HG02938 (cell line): ENCODE results near the gene IDUA.

ENCODE experiments used
- ATAC-seq: cut with Tn5 transposase; IDR thresholded peaks from one replicate; pipeline ENCODE4 v1.9.1; 2021; ENCODE audit warnings: mild to moderate bottlenecking, moderate library complexity; ENCODE audit not compliant: unreplicated experiment

The IDUA gene

DNA sequence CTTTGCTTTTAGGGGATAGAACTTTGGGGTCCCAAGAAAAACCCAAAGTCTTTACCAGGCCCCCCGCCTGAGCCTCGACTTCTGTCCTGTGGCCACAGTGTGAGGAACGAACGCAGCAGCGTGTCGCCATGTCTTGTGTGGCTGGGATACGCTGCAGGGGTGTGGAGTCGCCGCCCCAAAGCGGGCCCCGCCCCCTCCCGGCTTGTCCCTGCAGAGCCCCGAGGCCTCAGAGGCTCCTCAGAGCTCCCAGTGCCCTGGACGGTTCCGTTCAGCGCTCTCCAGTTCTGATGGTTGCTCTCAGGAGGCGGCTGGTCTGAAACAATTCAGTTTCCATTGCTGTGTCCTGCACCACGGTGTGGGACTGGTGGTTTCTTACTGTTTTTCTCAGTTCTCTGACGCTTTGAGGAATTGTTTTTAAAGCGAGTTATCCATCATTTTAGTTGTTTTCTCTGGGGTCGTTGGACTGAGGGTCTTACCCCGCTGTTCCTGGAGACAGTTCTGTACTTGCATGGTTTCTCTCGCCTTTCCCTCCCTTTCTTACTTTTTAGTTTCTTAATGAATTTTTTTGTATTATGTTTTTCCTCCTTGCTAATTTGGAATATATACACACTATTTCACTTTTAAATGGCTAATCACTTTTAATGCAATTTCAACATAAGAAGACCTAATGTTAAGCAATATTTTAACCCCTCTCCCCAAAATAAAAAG, 1.6 kb upstream of the IDUA start:
- ATAC-seq: no peak

DNA sequence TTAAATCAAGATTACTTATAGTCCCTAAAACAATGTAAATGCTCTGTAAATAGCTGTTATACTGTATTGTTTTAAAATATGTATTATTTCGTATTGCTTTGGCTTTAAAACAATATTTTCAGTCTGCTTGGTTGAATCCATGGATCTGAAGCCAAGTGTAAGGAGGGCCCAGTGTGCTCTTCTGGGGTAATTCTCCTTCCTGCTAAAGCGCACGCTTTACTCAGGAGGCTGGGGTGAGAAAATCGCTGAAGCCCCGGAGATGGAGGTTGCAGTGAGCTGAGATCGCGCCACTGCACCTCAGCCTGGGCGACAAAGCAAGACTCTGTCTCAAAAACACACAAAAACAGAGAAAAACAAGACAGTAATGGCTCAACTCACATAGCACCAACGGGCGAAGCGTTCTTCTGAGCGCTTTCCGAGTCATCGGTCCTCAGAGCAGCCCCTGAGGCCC, 391 bp upstream of the IDUA start:
- peak; percentile 36 for ATAC-seq

DNA sequence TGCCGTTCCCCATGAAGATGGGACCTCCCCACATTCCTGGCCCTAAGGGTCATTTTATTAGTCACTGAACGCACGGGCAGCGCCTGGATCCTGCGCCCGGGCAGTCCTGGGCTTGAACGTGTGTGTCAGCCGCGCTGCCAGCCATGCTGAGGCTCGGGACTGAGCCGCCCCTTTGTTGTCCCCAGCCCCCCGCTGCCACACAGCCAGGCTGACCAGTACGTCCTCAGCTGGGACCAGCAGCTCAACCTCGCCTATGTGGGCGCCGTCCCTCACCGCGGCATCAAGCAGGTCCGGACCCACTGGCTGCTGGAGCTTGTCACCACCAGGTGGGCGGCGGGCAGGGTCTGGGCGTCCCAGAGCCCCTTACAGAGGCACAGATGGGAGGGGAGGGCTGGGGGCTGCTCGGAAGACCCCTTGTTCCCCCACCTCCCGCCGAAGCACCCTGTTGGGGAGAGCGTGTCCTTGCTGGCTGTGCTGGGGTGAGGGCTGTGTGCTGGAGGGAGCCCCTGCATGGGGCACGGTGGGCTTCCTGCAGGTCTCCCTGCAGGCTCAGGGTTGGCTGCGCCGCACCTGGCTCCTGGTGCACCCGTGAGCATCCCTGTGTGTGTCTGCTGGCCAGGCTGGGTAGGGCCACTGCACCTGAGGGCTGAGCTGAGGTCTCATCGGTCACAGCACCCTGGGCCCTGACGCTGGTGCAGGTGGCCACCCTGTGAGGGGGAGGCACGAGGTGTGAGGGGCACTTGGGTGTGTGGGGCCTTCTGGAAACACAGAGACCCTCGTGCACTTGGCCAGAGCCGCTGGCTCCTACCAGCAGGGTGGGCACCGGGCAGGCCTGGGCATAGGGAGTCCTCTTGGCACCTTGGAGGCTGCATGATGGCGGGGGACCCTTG, 1.0 kb downstream of the IDUA start:
- ATAC-seq: no peak

- no peak for ATAC-seq
Measured at GRCh38 chr4:988726-989721, 2.2 kb downstream of the IDUA start.

DNA sequence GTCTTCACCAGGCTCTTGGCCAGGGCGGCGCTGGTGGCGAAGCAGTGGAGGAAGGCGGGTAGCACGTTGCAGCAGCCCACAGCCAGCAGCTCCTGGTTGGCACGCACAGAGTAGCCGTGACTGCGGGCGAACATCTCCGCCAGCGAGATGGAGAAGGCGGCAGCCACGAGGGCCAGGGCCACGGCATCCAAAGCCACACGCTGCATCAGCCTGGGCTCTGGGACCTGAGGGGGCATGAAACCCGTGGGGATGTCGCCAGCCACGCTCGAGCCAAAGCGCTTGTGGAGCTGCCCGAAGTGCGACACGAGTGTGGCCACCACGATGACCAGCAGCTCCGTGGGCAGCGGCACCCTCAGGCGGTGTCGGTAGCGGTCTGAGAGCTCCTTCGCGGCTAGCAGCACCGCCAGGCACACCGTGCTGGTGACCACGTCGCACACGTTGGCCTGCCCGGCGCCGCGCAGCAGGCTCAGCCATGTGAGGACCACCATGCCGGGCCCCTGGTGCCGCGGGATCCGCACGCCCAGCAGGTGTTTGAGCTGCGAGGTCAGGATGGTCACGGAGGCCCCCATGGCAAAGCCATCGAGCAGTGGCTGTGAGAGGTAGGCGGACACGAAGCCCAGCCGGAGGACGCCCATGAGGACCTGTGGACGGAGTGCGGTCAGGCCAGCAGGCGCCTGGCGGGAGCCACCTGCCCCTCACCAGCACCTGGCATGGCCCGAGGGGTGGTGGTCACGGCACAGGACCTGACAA, 3.1 kb downstream of the IDUA start:
- no peak for ATAC-seq

GRCh38 chr4:990746-991367, 4.0 kb downstream of the IDUA start:
- no peak for ATAC-seq

DNA sequence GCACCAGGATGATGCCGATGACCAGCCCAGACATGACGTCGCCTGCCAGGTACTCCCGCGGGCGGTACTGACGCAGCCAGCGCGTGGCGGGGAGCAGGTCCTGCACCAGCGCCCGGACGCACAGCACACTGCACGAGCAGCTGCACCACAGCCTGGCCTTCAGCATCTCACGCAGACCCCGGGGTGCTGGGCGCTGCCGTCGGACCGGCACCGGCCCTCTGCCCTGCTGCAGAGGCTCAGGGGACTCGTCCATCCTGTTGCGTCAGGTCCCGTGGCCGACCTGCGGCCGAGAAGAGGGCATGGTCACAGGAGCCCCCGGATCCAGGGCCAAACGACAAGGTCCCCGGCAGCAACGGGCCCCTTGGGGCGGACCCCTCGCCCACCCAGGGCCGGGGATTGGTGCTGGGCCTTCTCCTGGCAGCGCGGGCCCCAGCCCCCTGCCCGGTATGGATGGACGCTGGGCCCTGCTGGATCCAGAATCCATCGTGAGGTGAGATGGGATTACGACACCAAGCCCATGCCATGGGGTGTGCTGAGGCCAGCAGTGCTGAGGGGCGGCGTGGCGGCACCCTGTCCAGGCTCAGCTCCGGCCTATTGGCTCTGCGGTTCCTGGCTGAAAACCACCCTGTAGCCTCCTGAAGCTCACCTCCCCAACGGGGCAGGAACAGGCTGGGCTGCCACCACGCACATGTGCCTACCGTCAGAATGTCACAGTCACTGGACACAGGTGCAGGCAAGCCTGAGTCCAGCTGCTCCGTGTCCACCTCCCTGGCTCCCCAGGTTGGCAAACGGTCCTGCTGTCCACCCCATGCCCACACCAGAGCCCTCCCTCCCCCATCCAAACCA, 4.8 kb downstream of the IDUA start:
- ATAC-seq: no peak

DNA sequence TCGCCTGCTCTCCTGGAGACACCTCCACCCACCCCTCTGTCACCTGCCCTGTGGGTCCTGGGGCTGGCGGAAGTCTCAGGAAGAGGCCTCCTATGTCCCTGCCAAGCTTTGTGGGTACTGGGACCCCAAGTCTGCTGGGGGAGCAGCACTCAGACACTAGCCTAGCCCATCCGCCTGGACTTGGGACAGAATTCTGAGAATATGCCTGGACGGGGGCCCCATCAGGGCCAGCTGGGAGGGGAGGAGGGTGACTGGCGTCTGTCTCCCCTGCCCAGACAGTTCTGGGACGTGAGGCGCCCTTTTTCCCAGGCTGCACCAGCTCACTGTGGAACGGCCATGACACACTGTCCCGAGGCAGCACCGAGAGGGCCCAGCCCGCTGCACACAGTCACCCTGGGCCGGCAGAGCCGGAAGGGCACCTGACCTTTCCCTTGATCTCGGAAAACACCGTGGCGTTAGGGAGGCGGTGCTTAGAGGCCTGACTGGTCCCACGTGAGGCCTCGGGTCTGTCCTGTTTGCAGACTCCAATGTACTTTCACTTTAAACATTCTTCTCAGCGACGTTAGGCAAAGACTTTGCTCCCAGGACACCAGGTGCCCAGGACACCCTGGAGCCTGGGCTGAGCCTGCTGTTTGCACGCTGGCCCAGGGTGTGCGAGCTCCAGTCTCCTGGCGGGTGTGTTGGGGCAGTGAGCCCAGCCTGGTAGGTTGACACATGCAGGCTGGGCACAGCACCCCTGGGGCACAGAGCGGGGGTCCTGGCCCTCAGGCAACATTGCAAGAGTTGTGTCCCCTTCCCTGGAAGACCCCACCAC, 5.7 kb downstream of the IDUA start:
- ATAC-seq: no peak

GRCh38 chr4:993111-994029, 6.5 kb downstream of the IDUA start, which contains the start of gene SLC26A1:
Gene SLC26A1 (minus strand): TSS chr4:993404. CDS start chr4:991703, 1,701 bp downstream.
- ATAC-seq: no peak

DNA sequence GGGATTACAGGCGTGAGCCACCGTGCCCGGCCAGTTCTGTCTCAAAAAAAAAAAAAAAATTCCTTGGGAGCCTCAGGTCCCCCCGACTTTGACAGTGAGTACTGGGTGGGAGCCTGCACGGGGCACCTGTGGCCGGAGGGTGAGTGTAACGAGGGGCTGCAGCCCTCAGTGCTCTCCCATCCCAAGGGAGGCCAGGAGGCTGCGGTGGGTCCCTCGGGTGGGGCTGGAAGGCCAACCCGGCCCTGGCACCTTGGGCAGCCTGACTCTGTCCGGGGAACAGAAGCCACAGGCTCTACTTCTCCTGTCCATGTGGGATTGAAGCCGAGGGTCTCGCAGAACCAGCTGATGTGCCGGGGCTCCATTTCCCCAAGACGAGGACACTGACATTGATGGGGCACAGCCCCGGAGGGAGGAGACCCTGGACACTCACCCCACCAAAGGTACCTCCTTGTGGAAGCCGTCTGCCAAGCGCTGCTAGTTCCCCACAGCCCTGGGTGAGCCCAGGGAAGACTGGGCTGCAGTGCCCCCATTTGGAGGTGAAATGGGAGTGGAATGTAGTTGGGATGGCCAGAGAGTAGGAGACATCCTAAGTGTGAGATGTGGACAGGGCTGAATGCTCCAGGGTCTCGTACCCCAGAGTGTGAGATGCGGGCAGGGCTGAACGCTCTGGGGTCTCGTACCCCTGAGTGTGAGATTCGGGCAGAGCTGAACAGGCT, 8.6 kb downstream of the IDUA start:
- ATAC-seq: no peak

DNA sequence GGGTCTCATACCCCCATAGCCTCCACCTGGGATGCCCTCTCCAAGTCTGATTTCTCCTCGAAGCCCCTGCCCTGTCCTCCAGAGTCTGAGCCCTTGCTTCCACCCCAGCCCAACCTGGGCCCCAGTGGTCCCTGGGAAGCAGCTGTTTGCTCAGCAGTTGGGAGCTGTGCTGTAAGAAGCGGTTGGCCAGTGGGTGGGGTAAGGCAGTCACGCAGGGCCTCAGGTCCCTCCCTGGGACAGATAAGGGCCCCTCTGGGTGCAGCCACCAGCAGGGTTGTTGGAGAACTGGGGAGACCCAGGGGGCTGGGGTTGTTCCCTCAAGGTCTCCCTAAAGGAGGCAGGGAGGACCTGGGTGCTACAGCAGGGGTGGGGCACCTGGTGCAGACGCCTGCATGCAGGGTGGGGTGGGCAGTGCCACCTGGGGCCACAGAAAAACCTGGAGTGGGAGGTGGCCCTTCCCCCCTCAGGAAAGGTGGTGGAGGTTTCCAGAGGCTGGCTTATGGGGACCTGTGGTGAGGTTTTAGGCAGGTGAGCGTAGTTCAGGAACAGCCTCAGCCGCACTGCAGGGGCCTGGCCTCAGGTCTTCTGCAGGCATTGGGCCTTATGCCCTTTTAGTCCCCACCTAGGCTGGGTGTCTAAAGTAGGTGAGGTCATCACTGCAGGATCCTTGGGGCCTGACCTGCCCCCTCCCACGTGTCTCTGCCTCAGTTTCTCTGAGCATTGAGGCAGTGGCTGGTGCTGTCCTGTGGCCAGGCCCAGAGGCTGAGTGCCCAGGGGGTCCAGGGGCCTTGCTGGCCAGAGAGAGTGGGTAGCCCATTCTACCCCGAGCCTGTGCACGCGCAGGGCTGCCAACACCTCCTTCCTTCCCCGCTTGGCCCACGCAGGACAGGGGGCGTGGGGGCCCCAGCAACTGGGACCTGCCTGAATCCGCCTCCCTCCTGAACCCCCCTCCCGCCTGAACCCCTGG, 9.5 kb downstream of the IDUA start:
- ATAC-seq: no peak

GRCh38 chr4:996997-997374, 10.1 kb downstream of the IDUA start:
- no peak for ATAC-seq

DNA sequence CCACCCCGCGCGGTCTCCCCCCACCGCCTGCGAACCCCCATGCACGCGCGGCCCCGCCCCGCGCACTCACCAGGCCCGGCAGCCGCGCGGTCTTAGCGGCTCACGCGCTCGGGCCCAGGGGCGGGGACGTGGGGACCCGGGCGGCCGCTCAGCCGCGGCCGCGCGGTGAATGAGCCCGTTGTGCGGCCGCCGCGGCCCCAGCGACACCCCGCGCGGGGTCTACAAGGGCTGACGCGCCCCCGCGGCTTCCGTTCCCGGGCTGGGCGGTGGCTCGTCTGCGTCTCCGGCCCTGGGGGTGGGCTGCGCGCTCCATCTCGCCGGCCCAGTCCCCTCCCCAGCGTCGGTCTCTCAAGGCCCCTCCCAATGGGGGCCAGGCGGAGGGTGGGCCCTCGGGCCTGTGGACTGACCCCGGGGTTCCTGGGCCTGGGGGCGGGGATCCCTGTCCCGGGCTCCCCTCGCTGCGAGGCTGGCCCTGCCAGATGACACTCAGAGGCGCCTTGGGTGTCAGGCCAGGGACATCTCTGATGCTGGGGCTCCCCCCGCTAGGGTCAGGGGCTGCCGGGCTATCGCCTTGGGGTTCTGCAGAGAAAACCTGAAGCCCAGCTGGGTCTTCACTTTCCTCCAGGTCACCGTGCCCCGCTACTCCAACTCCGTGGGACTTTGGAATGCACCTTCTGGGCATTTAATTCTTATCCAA, 10.7 kb downstream of the IDUA start:
- no peak for ATAC-seq

- no peak for ATAC-seq
Measured at GRCh38 chr4:998096-998691, 11.3 kb downstream of the IDUA start.
